Uterus (tissue), 2 donors: ENCODE results near the gene PTPRD.

ENCODE experiments used
- POLR2A ChIP-seq, 2 donors: fragments of 450-650 bp; IDR thresholded peaks; one replicate each; pipeline ENCODE4 v1.6.1; 2016; ENCODE audit warnings: antibody characterized with exemption in 2 of 2, mild to moderate bottlenecking in 1 of 2, moderate library complexity in 1 of 2
- TF ChIP-seq, protein P1 (sequence below), 4 experiments: fragments of 200-600 bp in 2 of 4; fragments of 450-650 bp in 2 of 4; sonication (generic) in 2 of 4; IDR thresholded peaks; one replicate each; pipeline ENCODE4 v1.5.1; 2016 to 2019; ENCODE audit warnings: antibody characterized with exemption in 4 of 4, mild to moderate bottlenecking in 2 of 4, moderate library complexity in 1 of 4

DNA sequence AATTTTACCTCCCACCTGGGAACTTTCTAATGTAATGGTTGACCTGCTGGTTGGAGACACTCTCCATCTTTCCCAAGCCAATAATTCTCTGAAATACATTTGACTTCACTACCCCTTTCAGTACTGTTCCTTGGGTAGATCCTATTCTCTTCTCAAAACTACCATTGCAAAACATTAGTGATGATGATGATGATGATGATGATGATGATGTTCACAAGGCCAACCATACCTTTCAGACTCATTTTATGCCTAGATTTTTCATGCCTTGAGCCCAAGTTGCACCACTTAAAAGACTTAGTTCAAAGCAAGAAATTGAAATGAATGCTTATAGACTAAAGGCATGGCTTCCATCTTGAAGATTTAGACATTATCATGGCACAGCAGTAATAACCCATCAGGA, 1672.2 kb downstream of the PTPRD start:
- TF ChIP-seq, protein P1, sequence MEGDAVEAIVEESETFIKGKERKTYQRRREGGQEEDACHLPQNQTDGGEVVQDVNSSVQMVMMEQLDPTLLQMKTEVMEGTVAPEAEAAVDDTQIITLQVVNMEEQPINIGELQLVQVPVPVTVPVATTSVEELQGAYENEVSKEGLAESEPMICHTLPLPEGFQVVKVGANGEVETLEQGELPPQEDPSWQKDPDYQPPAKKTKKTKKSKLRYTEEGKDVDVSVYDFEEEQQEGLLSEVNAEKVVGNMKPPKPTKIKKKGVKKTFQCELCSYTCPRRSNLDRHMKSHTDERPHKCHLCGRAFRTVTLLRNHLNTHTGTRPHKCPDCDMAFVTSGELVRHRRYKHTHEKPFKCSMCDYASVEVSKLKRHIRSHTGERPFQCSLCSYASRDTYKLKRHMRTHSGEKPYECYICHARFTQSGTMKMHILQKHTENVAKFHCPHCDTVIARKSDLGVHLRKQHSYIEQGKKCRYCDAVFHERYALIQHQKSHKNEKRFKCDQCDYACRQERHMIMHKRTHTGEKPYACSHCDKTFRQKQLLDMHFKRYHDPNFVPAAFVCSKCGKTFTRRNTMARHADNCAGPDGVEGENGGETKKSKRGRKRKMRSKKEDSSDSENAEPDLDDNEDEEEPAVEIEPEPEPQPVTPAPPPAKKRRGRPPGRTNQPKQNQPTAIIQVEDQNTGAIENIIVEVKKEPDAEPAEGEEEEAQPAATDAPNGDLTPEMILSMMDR (IDR thresholded peaks at IDR 0.05) = no peak
- no peak for TF ChIP-seq POLR2A (IDR thresholded peaks at IDR 0.05)
